CD4-positive, alpha-beta T cell treated with Interleukin-1 beta for 1 hour (primary cell): ENCODE results near the gene SERPINA5.
A peak's percentile ranks its signal among the peaks of the same experiment; 100 is the strongest.

Source experiments
- DNase-seq, 2 donors: peaks; one replicate each; pipeline ENCODE4 v3.0.0-alpha.2; 2020 to 2022

The SERPINA5 gene, protein sequence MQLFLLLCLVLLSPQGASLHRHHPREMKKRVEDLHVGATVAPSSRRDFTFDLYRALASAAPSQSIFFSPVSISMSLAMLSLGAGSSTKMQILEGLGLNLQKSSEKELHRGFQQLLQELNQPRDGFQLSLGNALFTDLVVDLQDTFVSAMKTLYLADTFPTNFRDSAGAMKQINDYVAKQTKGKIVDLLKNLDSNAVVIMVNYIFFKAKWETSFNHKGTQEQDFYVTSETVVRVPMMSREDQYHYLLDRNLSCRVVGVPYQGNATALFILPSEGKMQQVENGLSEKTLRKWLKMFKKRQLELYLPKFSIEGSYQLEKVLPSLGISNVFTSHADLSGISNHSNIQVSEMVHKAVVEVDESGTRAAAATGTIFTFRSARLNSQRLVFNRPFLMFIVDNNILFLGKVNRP

DNA sequence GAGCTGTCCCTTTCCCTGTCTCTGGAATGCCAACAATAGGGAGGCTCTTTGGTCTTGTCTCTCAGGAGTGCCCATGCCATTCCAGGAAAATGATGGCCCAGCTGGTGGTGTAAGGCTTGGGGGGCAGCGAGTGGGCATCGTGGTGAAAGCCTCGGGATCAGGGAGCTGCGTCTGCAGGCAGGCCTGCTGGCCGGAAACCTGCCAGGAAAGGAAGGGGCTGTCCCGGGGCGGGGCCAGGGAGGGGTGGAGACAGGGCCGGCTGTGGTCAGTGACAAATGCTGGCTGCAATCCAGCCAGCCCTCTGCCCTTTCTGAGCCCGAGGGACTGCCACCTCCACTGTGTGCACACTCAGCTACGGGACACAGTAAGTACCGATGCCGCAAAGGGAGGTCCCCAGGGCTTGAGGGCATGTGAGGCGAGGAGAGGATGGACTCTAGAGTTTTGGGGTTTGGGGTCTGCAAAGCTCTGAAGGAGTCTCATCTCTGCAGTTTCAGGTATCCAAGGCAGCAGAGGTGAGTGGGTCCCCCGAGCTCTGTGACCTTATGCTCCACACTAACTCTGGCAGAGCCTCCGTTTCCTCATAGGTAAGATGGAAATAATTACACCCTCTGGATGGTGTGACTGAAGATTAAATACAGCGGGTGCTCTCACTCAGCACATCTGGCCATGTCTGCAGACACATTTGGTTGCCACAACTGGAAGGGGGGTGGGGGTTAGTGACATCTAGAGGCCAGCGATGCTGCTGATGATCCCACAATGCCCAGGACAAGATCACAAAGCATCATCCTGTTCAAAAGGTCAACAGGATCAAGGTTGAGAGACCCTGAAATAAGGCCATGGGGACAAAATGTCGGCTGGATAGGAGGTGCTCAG, at the start of gene SERPINA5:
SERPINA5 (plus strand) TSS at position 300 of the 873 bp plus-strand sequence. CDS start 5,937 bp downstream, outside the sequence.
- DNase-seq: no peak

DNA sequence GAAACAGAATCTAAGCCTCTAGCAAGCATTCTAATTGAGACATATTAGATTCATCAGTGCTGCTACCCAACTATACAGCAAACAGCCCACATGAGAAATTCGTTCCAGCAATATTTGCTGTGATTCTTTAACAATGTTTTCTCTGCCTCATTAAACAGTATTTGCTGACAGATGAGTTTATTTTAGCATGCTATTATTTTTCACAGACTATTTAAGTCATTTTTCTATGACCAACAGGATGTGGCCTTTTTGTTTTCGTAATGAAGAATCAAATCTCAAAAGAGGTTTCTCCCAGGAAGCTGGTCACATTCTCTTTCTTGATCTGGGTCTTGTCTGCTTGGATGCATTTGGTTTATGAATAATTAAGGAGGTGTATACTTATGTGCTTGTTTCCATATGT, 48.8 kb upstream of the SERPINA5 start:
- DNase-seq: no peak

DNA sequence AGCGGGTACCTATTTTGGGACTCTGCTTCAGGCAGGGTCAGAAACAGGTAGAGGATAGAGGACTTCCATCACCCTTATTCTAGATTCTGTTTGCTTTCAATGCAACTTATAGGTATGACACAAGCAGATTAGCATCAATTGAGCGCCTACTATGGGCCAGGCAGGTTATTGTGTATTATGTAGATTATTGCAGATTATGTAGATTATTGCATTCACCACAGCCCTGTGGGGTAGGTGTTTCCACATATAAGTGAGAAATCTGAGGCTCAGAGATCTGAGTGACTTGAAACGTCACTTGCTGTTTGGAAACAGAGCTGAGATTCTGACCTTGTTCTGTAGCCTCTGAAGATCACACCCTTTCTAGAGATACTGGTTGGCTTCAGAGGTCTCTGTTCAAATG, 45.7 kb upstream of the SERPINA5 start:
- DNase-seq: no peak

DNA sequence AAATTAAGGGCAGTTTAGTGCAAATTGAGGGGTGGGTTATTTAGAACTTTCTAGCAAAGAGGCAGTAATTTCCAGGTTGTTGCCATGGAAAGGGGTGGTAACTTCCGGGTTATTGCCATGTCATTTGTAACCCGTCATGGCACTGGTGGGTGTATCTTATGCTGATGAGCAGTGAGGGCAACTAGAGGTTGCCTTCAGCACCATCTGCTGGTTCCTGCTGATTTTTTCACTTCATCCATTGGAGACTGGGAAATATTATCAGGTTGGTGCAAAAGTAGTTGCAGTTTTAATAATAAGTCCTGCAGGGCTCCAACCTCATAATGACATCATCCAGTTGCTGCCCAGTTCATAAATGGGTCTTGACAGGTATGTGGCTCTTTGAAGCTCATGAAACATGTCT, 44.4 kb upstream of the SERPINA5 start:
- DNase-seq: no peak

DNA sequence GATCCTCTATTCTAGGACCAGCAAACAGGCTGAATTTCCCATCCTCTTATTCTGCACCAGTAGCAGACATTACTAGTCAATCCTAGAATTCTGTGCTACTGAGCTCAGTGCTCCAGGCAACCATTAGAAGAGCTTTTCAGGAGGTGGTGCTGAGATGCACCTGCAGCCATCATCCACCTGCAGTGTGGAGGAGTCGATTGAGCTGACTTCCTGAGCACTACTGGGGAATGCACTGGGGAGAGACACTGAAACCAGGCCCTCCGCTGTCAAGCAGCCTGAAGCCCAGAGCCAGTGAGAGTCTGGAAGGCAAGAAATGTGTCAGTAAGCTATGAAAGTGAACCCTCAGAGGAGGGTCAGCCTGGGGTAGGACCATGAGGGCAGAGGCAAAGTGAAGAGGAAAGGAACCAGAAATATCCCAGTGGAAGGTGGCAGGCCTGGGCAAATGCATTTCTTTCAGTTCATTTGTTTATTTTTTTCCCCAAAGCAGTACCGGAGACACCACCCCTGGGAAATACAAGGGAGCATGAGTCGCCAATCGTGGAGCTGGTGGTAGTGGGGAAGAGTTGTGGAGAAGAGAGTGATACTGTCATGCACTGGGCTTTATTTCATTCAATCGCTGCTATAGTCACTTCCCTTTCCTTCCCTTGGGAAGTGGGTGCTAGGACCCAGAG, 43.0 kb upstream of the SERPINA5 start:
- no peak for DNase-seq

DNA sequence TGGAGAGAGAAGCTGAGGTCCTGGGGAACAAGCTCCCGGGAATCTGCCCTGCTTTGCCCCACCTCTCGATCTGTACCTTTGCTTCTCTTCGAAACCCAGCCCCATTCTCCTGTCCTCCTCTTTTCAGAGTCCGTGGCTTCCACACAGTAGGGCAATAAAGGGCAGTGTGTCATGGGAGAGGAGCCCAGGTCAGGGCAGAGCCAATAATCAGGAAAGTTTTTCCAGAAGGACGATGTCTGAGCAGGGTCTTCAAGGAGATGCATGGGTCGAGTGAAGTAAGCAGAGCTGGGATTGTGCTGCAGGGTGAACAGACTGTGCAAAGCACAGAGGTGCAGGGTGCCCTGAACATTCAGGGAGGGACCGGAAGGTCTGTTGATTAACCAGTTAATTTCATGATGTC, 42.0 kb upstream of the SERPINA5 start:
- DNase-seq: no peak

DNA sequence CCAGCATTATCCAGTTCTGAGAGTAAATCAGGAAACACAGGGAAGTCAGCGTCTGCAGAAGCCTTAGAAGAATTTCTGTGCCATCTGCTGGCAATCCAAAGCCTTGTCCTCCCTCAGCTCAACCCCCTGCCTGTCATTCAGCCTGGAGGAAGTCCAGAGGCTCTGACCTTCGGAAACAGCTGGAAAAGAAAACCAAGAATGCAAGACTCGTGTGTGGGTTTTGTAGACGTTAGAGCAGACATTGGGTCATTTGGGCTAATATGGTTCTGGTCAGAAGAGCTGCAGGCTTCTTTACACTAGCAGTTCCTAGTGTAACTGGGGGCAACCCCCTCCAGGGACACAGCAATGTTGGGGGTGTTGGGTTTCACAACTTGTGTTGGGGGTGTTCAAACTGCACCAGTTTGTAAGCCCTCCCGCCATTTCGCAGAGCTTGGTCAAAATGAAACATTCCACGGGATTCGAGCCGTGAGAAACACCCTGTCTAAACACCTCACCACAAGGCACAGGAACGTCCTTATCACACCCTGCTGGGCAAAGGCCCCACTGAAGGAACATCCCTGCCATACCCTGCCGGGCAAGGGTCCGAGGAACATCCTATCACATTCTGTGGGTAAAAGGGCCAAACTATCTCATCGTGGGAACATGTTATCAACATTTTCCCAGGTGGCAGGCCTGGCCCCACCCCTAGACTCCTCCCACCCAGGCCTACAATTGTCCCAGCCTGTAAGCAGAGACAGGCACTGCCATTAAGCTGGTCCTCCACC, 41.0 kb upstream of the SERPINA5 start:
- DNase-seq: no peak

DNA sequence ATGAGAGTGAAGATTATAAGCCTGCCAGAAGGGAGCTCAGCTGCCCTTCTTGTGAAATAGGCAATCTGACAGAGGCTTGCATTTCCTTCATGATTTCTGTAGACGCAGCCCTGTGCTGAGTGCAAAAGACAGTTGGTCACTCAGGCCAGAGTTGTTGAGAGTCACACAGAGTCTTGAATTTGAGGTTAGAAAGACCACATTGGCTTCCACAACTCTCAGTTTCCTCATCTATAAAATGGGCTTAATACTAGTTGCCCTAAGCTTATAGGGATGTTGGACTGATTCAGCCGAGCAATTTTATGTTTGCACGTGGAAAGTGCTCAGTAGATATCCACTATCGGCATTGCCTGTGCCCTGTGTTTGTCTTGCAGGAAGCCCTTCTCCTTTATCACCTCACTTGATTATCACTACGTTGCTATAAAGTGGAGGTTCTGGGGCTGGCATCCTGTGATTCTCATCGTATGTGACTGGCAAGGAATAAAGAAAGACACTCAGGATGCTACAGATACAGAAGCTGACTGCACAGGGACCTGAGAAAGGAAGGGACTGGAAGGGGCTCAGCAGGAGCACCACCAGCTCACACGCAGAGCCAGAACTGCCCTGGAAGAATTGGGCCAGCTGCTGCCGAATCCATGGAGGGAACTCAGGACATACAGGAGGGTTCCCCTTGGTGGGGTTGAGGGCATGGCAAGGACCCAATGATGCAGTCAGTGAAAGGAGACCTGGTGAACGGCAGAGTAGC, 39.8 kb upstream of the SERPINA5 start:
- no peak for DNase-seq

DNA sequence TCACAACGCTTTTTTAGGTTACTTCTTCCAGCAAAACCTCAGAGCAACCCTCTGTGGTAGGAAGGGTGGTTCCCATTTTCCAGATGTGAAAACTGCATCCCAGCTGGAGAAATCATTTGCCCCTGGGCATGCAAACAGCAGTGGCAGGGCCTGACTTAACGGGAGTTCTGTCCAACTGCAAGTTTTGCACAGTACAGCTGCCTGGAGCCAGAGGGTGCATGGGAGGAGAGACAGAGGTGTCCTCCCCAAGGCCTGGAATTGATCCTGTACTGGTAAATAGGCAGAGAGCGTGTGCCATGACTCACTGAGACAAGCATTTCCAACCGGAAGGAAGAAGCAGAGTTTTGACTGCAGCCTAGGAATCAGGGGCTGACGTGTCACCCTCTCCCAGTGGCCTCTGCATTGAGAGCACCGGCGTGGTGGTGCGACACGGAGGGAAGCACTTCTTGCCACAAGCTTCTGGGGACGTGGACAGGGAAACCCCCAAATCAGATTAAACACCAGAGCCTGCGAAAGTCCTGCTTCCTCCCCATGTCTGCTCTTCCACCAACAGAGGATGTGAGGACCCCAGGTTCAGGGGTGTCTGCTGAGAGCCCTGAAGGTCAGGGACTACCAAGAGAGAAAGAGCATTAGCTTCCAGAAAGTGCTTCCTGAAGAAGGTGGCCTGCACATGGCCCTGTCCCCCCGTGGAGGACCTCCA, 39.0 kb upstream of the SERPINA5 start:
- DNase-seq: no peak

DNA sequence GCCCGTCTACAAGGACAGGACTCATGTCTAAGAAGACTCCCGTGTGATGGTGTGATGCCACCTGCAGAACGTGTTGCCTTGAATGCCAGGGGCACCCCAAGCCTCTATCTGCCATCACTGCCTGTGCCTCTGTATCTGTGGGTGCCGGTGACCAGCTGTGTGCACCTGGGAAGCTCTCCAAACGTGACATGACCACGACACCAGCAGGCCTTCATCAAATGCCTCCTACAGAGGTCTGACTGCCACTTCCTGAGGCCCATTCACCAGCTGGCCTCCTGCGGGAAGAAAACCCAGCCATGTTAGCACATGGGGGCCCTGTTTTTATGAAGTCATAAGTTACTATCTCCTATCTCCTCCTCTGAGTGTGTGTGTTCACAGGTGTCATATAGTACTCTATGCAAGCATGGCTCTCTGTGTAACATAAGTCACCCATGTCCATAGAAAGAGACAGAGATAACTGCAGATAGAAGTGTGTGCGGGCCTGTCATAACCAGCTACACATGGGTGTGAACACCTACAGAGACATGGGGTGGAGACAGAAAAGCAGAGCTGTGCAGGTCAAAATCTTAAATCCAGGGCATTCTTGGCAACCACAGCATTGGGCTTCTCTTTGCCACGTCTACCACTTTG, 38.3 kb upstream of the SERPINA5 start:
- DNase-seq: no peak

DNA sequence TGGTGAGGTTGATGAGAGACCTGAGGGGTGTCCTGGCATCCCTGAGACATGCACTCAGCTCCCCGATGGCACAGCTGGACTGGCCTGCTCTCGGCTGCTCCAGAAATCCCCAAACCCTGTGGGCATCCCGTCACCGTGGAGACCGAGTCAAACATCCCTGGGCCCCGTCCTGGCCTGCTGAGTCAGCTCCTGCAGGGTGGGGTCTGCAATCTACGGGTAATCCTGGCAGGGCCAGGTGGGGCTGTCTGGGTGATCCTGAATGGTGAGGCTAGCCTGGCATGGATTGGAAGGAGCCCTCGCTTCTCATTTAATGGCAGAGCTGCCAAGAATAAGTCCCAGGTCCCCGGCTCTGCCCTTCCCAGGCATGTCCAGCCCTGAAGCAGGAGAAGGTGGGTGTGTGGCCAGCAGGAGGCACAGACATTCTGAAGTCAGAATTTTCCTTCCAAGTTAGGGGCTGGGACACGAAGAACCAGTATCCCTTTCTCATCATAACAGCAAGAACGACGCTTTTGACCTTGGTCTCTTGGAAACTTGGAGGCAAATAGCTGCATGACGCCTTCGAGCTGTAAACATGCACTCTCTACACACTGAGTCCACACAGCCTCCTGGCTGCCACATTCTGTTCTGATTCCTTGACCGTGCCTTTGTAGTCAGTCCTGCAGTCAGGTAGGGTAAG, 37.6 kb upstream of the SERPINA5 start:
- no peak for DNase-seq

DNA sequence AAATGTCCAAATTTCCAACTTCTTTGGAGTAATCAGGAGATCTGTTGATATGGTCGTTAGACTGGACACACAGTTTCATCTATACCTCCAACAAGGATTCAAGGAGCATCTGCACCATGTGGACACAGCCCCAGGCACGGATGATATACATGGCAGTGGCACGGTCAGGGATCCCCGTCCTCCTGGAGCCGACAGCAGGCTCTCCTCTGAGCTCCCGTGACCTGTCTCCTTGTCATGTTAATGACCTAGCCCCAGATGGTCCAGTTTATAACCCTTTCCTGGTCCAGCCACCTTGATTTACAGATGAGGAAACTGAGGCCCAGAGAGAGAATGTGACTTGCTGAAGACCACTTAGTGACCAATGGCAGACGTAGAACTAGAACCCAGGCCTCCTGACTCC, 36.5 kb upstream of the SERPINA5 start:
- no peak for DNase-seq

DNA sequence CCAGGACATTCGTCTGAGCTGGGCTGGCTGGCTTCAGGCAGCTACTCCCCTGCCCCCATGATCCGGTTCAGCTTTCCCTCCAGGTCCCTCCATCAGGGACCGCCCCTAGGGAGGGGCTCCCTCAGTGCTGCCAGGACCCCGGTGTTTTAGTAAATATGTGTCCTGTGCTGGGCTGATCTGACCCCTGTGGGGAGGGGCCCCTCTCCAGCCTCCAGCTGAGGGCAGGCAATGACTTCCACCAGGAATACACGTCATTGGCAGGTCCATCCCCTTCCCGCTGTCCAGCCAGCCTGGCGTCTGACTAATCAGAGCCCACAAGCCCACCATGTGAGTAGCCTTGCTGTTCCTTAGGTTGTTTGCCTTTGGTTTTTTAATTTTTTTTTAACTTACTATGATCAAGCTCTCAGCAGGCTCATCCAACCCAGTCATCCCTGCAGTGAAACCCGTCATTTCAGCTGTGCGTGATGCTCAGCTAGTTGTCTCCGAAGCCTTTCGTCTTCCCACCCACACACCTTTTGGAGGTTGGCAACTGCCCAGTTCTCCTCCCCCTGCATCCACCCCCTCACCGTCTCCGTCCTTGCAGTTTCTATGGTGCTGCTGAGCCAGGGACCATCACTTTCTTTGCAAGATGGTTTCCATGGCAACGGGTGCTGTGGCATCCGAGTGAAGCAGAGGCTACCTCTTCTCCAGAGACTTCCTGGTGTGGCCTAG, 35.9 kb upstream of the SERPINA5 start:
- DNase-seq: no peak

DNA sequence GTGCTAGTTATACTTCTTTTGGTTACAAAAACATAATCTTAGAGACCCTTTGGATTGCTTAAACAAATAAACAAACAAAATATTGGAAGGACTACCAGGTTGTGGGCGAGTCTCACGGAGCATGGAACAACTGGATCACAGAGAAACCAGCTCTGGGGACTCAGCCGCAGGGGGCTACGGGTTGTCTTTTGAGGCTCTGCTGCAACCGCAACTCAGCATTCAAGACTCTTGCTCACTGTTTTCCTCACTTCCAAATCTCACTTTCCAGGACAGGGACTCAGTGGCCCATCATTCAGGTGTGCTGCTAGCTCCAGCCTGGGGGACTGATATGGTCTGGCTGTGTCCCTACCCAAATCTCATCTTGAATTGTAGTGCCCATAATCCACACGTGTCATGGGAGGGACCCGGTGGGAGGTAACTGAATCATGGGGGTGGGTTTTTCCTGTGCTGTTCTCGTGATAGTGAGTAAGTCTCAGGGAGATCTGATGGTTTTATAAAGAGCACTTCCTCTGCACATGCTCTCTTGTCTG, 34.0 kb upstream of the SERPINA5 start:
- DNase-seq: no peak

DNA sequence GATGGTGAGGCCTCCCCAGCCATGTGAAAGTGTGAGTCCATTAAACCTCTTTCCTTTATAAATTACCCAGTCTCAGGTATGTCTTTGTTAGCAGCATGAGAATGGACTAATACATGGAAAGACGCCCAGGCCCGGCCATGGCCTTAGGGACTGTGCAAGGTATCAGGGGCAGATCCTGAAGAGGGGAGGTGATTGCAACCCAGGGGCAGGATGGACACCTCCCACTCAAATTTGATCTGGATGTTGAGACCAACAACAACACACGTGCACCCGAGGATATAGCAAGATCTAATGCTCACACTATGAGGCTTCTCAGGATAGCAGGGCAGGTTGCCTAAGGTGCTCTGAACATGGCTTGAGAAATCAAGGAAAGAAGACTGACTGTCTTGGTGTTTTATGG, 33.5 kb upstream of the SERPINA5 start:
- no peak for DNase-seq

DNA sequence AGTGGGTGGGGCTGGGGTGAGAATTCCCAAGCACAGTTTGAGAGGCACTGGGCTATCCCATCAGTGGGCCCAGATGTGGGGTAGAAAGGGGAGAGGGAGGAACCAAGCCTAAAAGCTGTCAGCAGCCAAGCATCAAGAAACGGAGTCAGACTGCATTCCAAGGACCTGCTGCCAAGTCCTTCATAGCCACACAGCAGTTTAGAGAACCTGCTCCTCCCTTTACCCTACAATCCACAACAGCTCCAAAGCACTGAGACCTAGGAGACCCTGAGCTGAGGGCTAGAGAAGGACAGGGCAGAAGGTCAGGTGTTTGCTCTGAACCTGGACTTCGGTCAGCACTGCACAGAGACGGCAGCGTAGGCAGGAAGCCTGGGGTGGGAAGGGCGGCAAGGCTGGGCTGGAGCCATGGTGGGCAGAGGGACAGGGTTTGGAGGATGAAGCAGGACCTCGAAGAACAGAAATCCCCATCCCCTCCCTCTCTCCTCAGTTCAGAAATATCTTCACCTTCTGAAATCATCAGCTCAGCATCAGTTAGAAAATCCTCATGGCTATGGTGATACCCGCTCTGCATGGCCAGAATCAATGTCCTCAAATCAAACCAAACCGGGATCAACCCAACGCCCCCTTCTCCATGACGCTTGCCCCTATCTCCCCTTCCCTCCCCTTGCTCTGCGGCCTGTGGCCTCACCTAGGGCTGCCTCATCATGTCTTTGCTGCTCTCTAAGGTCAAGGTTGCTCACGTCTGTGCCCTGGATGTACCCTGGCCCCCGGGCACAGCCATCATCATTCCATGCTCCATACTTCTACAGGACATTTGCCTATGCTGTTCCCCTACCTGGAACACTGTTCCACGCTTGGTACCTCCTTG, 32.9 kb upstream of the SERPINA5 start:
- no peak for DNase-seq

DNA sequence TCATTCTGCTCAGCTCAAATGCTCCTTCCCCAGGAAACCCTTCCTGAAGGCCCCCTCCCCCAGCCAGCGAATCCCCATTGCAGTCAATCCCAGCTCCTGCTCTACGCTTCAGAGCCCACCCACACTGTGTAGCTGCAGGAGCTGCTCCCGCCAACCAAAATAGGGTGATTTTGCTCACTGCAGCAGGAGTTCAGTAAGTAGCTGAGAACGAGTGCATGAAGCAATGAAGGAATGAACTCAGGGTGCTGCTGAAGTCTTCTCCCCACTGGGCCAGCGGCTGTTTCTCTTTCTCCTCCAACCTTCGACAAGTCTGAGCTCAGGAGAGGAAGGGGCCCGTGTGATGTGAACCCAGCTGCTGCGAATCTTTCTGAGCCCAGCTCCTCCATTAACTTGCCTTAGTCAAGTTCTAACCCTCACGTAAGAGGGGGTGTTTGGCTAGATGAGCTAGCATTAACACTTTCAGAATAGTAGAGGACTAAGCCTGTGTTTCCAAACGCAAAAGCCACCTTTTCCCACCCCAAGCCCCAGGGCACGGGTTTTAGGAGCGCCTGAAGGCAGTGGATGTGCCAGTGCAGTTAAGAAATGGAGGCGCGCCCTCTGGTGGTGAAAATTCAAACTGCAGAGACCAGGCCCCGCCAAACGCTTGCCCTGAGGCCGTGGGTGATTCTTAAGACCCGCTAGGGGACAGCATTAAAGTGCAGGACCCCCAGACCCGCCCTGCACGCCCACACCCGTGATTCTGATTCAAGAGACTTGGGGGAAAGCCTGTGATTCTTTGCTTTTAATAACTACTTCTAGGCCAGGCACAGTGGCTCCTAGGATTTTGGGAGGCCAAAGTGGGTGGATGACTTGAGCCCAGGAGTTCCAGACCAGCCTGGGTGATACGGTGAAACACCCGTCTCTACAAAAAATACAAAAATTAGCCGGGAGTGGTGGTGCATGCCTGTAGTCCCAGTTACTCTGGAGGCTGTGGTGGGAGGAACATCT, 31.9 kb upstream of the SERPINA5 start:
- DNase-seq: peak; percentile 13 to 29
